Measurements from ENCODE around the gene FAXDC2.

FAXDC2 gene

GRCh38 chr5:154797762-154798161 is 52.6 kb downstream of the FAXDC2 start:
- no peak for DNase-seq (ENCODE audit: low read depth)

- DNase-seq (ENCODE audit: low read depth): no peak
Measured at GRCh38 chr5:154795235-154795596, 55.2 kb downstream of the FAXDC2 start.

- no peak for DNase-seq (ENCODE audit: low read depth)
Measured at GRCh38 chr5:154794525-154795234, 55.7 kb downstream of the FAXDC2 start.

- no peak for DNase-seq (ENCODE audit: low read depth)
Measured at GRCh38 chr5:154793599-154794524, 56.5 kb downstream of the FAXDC2 start.

- DNase-seq (ENCODE audit: low read depth): no peak
Measured at GRCh38 chr5:154791535-154791934, 58.9 kb downstream of the FAXDC2 start.

- no peak for DNase-seq (ENCODE audit: low read depth)
Measured at GRCh38 chr5:154788212-154788611, 62.2 kb downstream of the FAXDC2 start.

GRCh38 chr5:154786414-154786813 is 64.0 kb downstream of the FAXDC2 start:
- DNase-seq (ENCODE audit: low read depth): no peak

- no peak for DNase-seq (ENCODE audit: low read depth)
Measured at GRCh38 chr5:154784856-154785255, 65.5 kb downstream of the FAXDC2 start.

GRCh38 chr5:154783774-154784460 is 66.5 kb downstream of the FAXDC2 start:
- DNase-seq (ENCODE audit: low read depth): no peak

GRCh38 chr5:154782812-154783592 is 67.4 kb downstream of the FAXDC2 start:
- DNase-seq (ENCODE audit: low read depth): no peak

- DNase-seq (ENCODE audit: low read depth): no peak
Measured at GRCh38 chr5:154782326-154782725, 68.1 kb downstream of the FAXDC2 start.

GRCh38 chr5:154780128-154780527 is 70.3 kb downstream of the FAXDC2 start:
- DNase-seq (ENCODE audit: low read depth): no peak

- peak; percentile 68 for DNase-seq (ENCODE audit: low read depth)
Measured at GRCh38 chr5:154779105-154779504, 71.3 kb downstream of the FAXDC2 start.

- DNase-seq (ENCODE audit: low read depth): no peak
Measured at GRCh38 chr5:154778534-154778933, 71.9 kb downstream of the FAXDC2 start.

GRCh38 chr5:154776167-154776566 is 74.2 kb downstream of the FAXDC2 start:
- DNase-seq (ENCODE audit: low read depth): no peak

GRCh38 chr5:154773326-154773725 is 77.1 kb downstream of the FAXDC2 start:
- no peak for DNase-seq (ENCODE audit: low read depth)

- DNase-seq (ENCODE audit: low read depth): peak; percentile 74
Measured at GRCh38 chr5:154771383-154771901, 79.0 kb downstream of the FAXDC2 start.

- DNase-seq (ENCODE audit: low read depth): no peak
Measured at GRCh38 chr5:154770111-154770510, 80.3 kb downstream of the FAXDC2 start.
